Activated CD4-positive, CD25-positive, alpha-beta regulatory T cell treated with anti-CD3 and anti-CD28 coated beads, Interleukin-2, amount 50 U/mL, for 24 hours (primary cell): ENCODE results near the gene SPAG17.

Experiments used
- ATAC-seq, 2 donors: fragments of 150-1000 bp; cut with Tn5 transposase; one replicate each; pipeline ENCODE4 v1.10.0; 2021; ENCODE audit warnings: mild to moderate bottlenecking in 1 of 2, moderate library complexity in 1 of 2

SPAG17 gene

GRCh38 chr1:118159569-118159968 is 25.5 kb downstream of the SPAG17 start:
- ATAC-seq = no peak

DNA sequence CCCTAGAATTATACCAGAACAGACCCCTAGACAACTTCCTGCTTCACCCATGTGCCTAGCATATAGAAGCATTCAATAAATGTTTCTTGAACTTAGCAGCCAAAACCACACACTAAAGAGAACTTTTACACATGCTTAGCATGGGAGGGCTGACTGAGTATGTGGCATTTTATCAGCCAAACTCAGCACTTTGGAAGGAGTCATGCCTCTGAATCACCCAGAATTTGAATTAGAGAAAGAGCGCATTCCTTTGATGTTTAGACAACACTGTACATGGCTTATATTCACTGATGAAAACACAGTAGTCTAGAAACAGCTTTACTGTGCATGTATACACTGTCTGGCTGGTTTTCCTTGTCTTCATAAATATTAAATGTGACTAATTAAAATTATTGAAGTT is 26.1 kb downstream of the SPAG17 start:
- no peak for ATAC-seq

GRCh38 chr1:118157506-118157905 is 27.5 kb downstream of the SPAG17 start:
- ATAC-seq = no peak

DNA sequence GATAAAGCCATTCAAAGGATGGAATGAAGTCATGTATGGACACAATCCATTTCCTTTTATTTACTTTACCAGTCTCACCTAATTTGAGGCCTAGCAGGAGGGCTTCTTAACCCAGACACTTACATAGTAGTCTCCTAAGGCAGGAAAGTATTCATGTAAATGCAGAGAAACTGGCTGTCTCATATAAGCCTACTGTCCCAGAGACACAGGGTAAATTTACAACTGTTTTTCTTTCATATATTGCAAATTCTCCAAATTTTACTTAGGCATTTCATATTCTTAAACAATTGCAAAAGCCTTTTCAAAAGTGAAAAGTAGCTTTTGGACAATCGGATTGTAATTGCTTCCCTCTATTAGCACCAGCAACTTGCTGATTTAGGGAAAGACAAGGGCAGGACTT is 29.9 kb downstream of the SPAG17 start:
- no peak for ATAC-seq

DNA sequence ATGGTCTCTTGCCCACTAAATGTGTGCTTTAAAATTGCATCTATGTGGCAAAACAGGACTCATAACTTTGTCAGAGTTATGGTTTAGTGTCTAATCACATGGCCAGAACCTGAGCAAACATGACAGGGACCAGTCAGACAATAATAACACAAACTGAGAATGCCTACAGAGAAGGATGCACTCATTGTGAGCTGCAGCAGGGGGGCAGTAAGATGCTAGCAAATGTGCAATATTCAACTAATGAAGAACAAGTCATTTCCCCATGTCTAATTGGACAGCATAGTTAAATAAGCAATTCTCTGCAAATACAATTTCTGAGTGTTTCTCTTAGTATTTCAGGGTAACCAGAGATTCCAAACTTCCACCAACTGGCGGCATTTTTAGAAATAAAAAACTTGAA is 30.8 kb downstream of the SPAG17 start:
- ATAC-seq = no peak

DNA sequence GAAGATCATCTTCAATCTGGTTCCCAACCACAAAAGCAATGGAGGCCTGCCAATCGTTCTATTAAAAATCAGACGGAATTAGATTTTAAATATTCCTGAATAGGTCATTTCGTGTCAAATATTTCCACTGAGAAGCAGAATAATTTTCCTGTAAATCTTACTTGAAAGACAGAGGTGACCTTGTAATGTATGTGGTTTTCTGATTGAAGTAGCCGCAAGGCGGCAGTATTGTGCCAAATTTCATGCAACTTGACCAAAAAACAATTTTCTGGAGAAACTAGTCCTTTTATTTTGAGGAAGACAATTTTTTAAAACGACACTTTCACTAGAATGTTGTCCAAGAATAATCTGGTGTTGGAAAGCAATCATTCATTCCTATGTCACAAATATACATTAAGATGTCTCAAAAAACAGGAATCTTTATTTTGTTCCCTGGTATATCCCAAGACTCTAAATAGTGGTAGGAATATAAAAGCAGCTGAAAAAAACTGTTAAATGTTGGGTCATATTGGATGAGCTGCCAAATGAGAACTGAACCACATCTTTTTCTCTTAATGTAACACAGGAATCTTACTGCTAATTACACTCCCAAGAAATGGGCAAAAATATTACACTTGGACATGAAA is 33.6 kb downstream of the SPAG17 start:
- ATAC-seq = no peak

GRCh38 chr1:118149799-118150198 is 35.2 kb downstream of the SPAG17 start:
- no peak for ATAC-seq

- ATAC-seq = no peak
Observed at GRCh38 chr1:118148034-118148433, 37.0 kb downstream of the SPAG17 start.

DNA sequence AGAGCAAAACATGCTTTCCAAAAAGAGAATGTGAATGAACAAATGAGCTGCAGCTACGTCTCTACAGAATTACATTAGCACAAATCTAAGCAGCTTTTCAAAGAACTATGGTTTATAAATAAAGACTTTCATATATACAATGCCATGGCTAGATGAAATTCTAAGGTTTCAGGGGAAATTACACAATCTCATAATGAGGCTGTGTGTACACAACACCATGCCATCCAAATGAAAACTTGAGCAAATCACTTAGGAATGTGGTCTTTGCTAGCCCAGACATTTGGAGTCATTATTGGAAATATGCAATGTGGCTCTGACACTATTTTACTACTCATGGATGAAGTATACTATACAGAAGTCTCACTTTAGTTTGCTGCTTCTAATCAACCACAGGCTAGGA is 37.5 kb downstream of the SPAG17 start:
- no peak for ATAC-seq

GRCh38 chr1:118145721-118146120 is 39.3 kb downstream of the SPAG17 start:
- ATAC-seq = no peak

GRCh38 chr1:118144684-118145083 is 40.3 kb downstream of the SPAG17 start:
- ATAC-seq = no peak

DNA sequence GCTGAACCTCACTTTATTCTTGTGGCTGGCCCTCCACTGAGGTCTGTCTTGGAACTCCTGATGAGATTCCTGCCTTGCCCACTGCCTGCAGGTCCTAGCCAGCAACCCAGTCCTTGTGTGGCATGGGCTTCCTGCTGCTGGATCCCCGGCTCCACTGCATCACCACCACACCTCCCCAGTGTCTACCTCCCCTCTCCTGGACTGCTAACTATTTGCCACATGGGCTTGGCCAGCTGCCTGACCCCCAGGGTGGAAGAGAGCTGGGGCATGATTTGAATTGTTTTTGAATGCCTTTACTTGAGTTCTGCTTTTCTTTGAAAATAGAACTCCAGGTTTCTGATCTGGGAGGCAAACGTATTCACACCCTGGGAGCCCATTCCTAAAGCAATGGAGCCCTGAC is 41.2 kb downstream of the SPAG17 start:
- no peak for ATAC-seq

GRCh38 chr1:118143121-118143520 is 41.9 kb downstream of the SPAG17 start:
- no peak for ATAC-seq

- ATAC-seq = no peak
Observed at GRCh38 chr1:118142546-118142945, 42.5 kb downstream of the SPAG17 start.

DNA sequence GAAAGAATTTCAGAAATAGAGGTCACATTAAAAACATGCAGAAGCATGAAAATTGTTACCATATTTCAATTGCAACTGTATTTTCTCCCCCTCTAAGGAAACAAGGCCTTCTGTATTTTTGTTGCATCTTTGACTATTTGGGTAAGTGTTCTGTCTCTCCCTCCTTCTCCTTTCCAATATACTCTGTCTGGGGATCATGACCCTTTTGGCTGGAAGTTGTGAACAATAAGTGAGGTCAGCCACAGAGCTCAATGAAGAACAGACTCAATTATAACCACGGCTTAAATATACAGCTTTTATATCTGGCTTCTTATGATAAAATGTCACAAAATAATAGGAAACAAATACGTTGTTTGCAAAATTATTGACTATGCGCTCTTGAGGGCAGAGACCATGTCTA is 47.1 kb downstream of the SPAG17 start:
- ATAC-seq = no peak

GRCh38 chr1:118136187-118136941 is 48.7 kb downstream of the SPAG17 start:
- peak in 1 of 2 donors; percentile 30 for ATAC-seq

DNA sequence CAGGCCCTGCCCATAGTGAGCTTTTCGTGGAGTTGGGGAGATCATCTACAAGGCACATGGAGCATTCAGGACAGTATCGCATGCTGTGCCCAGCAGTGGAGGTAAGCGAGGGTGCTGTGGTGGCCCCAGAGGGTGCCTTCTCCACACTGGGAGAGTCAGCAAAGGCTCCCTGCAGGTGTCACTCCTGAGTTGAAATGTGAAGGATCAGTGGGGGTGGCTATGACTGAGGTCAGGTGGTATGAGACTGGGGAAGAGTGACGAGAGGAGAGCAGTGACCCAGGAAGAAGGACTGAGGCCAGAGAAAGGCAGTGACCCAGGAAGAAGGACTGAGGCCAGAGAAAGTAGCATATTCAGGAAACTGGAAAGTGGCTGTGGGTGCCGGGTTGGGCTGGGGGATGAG is 53.0 kb downstream of the SPAG17 start:
- no peak for ATAC-seq

- ATAC-seq = no peak
Observed at GRCh38 chr1:118128761-118129160, 56.3 kb downstream of the SPAG17 start.

GRCh38 chr1:118124064-118124463 is 61.0 kb downstream of the SPAG17 start:
- no peak for ATAC-seq

DNA sequence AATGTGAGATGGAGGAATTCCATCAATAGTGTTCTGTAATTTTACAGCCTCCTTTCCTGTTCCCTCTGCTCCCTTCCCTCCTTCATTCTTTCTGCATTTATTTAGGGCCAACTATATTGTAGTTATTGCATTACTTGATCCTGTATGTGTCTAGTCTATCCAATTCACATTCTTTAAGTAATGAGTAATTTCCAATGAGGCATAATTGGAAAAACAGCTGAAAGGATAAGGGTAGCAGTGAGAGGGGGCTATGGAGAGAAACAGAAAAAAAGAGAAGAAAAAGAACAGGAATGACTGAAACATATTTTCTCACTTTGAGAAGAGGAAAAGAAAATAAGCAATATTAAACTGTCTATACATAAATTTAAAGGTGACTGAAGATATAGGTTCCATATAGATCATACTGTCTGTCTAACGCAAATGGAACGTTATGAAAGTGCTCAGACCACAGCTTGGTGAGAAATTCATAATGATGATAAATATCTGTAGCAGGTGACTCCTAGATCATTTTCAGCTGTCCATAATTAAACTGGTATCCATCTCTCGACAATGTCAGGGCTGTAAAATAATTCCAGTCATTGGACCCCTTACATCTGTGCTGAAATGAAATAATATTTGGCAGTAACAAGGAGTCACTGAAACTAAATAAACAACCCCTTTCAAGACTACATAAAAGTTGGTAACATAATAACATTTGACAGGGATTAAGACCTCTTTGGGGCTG is 61.8 kb downstream of the SPAG17 start:
- no peak for ATAC-seq

DNA sequence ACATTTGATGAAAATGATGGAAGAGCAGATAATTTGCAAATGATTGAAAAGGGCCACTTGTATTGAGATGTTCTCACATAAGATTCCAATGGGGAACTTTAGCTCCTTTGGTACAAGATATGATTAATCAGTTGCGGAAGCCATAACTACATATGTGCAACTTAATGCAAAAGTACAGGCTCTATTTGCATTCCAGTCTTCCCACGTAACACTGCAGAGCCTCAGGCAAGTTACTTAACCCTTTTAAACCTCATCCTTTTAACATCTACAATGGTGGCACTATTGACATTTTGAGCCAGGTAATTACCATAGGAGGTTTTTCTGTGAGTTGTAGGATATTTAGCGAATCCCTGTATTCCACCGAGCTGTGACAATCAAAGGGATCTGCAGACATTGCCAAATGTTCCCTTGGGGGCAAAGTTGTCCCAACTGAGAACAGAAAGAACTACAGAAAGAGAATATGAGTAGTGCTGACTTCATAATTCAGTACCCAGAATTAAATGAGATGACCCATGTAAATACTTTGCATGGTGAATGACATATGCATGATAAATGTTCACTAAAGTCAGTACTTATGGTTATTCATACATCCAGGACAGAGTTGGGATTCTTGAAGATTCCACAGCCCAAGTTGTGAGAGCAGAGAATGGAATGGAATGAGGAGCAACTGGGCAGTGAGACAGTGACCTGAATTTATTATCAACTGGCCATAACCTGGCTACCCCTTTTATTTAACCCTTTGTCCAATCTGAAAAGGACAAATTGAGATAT is 62.6 kb downstream of the SPAG17 start:
- no peak for ATAC-seq

- no peak for ATAC-seq
Observed at GRCh38 chr1:118118873-118119463, 66.1 kb downstream of the SPAG17 start.

DNA sequence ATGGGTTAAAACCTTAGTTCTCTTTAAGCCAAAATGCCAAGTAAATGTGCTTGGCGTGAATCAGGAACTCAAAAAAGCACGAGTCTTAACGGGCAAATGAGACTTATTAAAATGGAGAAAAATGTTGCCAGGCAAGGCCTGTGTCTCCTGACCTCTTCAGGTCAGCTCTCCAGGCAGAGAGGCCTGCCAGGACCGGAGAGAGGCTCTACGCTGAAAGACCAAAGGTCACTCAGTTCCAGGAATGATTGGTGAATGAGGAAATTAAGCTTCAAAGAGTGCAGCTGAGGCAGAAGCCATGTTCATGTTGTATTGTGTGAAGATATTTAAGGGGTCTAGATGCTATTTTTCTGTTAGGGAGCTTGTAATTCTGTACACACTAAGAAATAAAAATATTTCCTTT is 66.6 kb downstream of the SPAG17 start:
- ATAC-seq = no peak
